Measurements from ENCODE around the gene B3GNT9.
A peak's percentile ranks its signal among the peaks of the same experiment; 100 is the strongest.

The B3GNT9 gene

DNA sequence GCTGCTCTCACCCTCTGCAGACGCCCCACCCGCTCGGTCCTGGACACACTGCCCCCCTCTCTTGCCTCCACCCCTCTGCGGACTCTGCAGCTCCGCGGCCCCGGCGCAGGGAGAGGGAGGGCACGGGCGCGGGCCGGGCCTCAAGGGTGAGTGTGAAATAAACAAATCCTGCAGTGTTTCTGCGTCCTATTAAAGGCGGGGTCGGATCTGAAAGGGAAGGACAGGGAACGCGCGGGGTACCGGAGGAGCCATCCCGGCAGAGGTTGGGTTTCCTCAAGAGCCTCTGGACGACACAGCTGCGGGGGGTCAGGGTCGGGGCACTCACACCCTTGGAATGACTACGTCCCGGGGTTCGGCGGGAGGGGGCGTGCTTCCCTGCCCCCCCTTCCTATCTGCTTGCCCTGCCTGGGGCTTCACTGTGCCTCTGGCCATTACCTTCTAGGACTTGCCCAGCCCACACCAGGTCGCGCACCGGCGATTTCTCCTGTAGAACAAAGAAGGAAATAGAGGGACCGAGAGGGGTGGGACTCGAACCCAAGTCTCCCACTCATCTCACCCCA, 13.3 kb upstream of the B3GNT9 start:
- DNase-seq (ENCODE audit: low read depth in 2 of 2): no peak
- peak overlapping the region; percentile 5 to 18 for H3K4me3 ChIP-seq (replicated peaks in 1 of 2; ENCODE audit: low read depth in 2 of 2, low read length in 2 of 2)
- TF ChIP-seq, protein P1, sequence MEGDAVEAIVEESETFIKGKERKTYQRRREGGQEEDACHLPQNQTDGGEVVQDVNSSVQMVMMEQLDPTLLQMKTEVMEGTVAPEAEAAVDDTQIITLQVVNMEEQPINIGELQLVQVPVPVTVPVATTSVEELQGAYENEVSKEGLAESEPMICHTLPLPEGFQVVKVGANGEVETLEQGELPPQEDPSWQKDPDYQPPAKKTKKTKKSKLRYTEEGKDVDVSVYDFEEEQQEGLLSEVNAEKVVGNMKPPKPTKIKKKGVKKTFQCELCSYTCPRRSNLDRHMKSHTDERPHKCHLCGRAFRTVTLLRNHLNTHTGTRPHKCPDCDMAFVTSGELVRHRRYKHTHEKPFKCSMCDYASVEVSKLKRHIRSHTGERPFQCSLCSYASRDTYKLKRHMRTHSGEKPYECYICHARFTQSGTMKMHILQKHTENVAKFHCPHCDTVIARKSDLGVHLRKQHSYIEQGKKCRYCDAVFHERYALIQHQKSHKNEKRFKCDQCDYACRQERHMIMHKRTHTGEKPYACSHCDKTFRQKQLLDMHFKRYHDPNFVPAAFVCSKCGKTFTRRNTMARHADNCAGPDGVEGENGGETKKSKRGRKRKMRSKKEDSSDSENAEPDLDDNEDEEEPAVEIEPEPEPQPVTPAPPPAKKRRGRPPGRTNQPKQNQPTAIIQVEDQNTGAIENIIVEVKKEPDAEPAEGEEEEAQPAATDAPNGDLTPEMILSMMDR (IDR thresholded peaks at IDR 0.05; ENCODE audit: low read depth, low read length): no peak

DNA sequence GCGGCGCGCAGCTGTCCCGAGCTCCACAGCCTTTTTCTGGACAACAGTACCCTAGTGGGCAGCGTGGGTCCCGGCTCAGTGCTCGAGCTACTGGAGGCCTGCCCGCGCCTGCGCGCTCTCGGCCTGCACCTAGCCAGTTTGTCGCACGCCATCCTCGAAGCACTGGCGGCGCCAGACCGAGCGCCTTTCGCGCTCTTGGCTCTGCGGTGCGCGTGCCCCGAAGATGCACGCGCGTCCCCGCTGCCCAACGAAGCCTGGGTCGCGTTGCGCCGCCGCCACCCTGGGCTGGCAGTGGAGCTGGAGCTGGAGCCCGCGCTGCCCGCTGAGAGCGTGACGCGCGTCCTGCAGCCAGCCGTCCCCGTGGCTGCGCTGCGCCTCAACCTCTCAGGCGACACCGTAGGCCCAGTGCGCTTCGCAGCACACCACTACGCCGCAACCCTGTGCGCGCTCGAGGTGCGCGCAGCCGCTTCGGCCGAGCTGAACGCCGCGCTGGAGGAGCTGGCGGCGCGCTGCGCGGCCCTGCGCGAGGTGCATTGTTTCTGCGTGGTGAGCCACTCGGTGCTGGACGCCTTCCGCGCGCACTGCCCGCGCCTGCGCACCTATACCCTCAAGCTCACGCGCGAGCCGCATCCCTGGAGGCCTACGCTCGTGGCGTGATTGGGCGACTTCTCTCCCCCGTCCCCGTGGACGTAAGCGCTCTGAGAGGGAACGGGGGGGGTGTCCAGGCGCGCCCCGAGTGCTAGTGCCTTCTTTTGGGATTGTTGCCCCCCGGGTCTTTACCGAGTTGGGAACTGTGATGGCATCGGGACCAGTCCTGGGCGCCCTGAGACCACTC, 12.6 kb upstream of the B3GNT9 start:
- peak in 1 of 2 donors; percentile 62 for DNase-seq (ENCODE audit: low read depth in 2 of 2)

DNA sequence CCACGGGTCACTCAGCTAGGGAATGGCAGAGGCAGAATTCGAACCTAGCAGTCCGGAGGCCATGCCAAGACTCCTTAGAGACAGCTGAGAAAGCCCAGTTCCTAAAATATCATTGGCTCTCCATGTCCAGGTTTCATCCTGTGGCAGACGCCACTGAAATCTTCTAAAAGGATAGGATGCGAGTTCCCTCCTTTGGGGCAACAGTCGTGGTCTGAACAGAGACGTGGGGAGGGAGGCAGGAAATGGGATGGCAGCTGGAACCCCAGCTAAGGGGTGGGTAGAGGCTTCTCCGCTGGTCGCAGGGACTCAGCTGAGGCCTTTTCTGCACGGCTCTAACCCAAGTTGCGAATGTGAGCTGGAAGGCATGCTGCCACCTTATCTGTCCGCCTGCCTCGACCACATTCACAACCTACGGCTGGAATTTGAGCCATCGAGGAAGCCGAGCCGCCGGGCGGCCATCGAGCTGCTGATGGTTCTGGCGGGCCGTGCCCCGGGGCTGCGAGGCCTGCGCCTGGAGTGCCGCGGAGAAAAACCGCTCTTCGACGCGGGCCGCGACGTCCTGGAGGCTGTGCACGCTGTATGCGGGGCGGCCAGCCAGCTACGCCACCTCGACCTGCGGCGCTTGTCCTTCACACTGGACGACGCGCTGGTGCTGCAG, 11.8 kb upstream of the B3GNT9 start:
- no peak overlapping the region for H3K4me3 ChIP-seq (replicated peaks in 1 of 2; ENCODE audit: low read depth in 2 of 2, low read length in 2 of 2)
- TF ChIP-seq, protein P1 (IDR thresholded peaks at IDR 0.05; ENCODE audit: low read depth, low read length): no peak
- DNase-seq (ENCODE audit: low read depth in 2 of 2): no peak

More for the DNA sequence above, 12.6 kb upstream of the B3GNT9 start:
- no peak overlapping the region for H3K4me3 ChIP-seq (replicated peaks in 1 of 2; ENCODE audit: low read depth in 2 of 2, low read length in 2 of 2)
- TF ChIP-seq, protein P1 (IDR thresholded peaks at IDR 0.05; ENCODE audit: low read depth, low read length): no peak

DNA sequence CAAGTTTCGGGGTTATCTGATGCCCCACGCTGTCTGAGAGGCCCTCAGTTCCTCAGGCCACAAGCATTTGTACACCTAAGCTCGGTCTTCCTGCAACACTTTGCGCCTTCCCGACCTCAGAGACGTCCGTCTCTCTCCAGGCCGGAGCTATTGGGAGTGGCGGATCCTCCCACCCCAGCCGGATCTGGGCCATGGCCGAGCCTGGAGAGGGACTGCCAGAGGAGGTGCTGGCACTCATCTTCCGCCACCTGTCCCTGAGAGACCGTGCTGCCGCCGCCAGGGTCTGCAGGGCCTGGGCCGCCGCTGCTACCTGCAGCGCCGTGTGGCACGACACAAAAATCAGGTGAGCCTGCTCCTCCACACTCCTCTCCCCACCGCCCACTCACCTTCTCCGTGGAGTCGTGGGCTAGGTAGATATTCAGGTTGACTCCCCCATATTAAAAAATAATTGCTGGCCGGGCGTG, 10.8 kb upstream of the B3GNT9 start:
- TF ChIP-seq, protein P1 (IDR thresholded peaks at IDR 0.05; ENCODE audit: low read depth, low read length): no peak
- no peak for DNase-seq (ENCODE audit: low read depth in 2 of 2)
- peak overlapping the region in 1 of 2 donors; percentile 1 for H3K4me3 ChIP-seq (replicated peaks in 1 of 2; ENCODE audit: low read depth in 2 of 2, low read length in 2 of 2)

DNA sequence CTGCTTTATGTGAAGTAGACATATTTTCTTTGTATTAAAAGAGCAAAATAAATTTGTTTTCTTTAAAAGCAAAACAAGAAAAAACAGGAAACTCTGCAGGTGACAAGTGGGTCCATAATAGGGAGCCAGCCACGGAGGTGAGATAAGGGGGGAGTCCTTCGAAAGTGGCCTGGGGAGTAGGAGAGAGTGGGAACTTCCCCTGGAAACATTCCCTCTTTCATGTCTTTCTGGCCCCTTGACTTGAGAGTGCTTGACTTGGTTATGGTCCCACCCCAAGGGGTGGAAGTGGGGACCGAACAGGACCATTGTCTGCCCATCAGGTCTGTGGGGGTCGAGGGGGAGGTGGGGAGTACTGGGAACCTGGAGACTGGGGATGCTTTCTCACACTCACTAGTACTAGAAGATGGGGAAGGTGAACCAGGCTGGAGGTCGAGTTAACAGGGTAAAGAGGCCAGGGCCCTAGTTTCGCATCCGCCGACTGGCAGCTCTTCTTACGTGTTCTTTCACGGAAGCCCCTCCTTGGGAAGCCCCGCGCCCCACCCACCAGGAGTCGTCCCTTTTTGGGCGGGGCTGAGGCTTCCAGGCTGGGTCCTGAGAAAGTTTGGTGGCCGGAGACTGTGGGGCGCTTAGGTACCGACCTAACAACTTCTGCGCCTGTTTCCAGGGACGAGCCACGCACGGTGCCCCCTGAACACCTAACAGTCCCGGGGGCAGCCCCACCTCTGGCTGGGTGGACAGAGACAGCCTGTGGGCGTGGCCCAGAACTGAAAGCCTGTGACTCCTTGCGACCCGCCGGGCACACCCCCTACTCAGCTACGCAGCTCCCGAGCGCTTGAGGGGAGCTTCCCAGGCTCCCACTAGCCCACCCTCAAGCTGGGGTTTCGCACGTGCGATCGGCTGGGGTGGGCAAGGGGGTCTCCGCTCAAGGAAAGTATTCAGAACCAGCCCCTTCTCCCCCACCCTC, 8.1 kb upstream of the B3GNT9 start:
- DNase-seq (ENCODE audit: low read depth in 2 of 2): peak in 1 of 2 donors; percentile 35
- H3K4me3 ChIP-seq (replicated peaks in 1 of 2; ENCODE audit: low read depth in 2 of 2, low read length in 2 of 2): peak overlapping the region; percentile 97
- TF ChIP-seq, protein P1 (IDR thresholded peaks at IDR 0.05; ENCODE audit: low read depth, low read length): no peak

Data from cardiac fibroblast (primary cell).